ENCODE data around the gene UBE2J2. TPM values are rescaled to one million over a fixed set of nuclear protein-coding genes. Genes with fewer than 3 reads are reported as not detected.

Gene UBE2J2
- total and polyA plus RNA-seq, 2 of the 13 experiments (the other 11 are each of a cell fraction or from before 2014, with no cell fraction given), result 25.4 to 29.4 TPM

- TF ChIP-seq ZNF740 (CRISPR knock-in tag; IDR thresholded peaks at IDR 0.05) (no peak), GRHL1 (CRISPR knock-in tag; conservative IDR thresholded peaks at IDR 0.05) (no peak), TAF15 (IDR thresholded peaks at IDR 0.05; ENCODE audit: low read depth, low read length, poor library complexity, severe bottlenecking) (no peak), LBX2 (CRISPR knock-in tag; IDR thresholded peaks at IDR 0.05; ENCODE audit: borderline replicate concordance) (0 out of 2 replicates have a peak, but pooled peaks have one; percentile 48), IRF9 (CRISPR knock-in tag; IDR thresholded peaks at IDR 0.05; ENCODE audit: borderline replicate concordance) (peak; percentile 89), NCOA1 (CRISPR knock-in tag; IDR thresholded peaks at IDR 0.05) (no peak), ZIK1 (CRISPR knock-in tag; IDR thresholded peaks at IDR 0.05; ENCODE audit: borderline replicate concordance, low read depth) (peak; percentile 28; the same call in 1 of the 2 replicates), DMAP1 (CRISPR knock-in tag; IDR thresholded peaks at IDR 0.05) (peak; percentile 54), DPF2 (CRISPR knock-in tag; IDR thresholded peaks at IDR 0.05; ENCODE audit: borderline replicate concordance, low read depth) (no peak), CEBPB (IDR thresholded peaks at IDR 0.05; ENCODE audit: borderline replicate concordance, low read depth, low read length) (no peak), ASH2L (IDR thresholded peaks at IDR 0.05; ENCODE audit: insufficient read length, low read depth, low read length) (peak; percentile 66), ZFP36L2 (CRISPR knock-in tag; IDR thresholded peaks at IDR 0.05) (no peak), ZMYM4 (CRISPR knock-in tag; IDR thresholded peaks at IDR 0.05) (peak; percentile 70), MNT (IDR thresholded peaks at IDR 0.05) (no peak), ZFP37 (CRISPR knock-in tag; IDR thresholded peaks at IDR 0.05; ENCODE audit: borderline replicate concordance) (no peak), BRCA1 (CRISPR knock-in tag; IDR thresholded peaks at IDR 0.05) (0 out of 2 replicates have a peak, but pooled peaks have one; percentile 24), THAP11 (CRISPR knock-in tag; IDR thresholded peaks at IDR 0.05) (peak; percentile 93), ZBTB44 (CRISPR knock-in tag; IDR thresholded peaks at IDR 0.05) (no peak), ZNF383 (CRISPR knock-in tag; IDR thresholded peaks at IDR 0.05; ENCODE audit: borderline replicate concordance) (0 out of 2 replicates have a peak, but pooled peaks have one; percentile 35), PTBP1 (IDR thresholded peaks at IDR 0.05; ENCODE audit: low read depth, low read length, poor library complexity, severe bottlenecking) (no peak), NCOA2 (CRISPR knock-in tag; IDR thresholded peaks at IDR 0.05) (peak; percentile 47; the same call in 1 of the 2 replicates), ZBTB7A (CRISPR knock-in tag; IDR thresholded peaks at IDR 0.05) (0 out of 2 replicates have a peak, but pooled peaks have one; percentile 58)
Observed at GRCh38 chr1:1231400-1232207, 42.0 kb downstream of the UBE2J2 start, which contains the start of gene SDF4 (continued).

Measured in HepG2 (cell line).